Inferior parietal cortex (tissue), 1 donor: ENCODE measurements around the gene TRAPPC8.
"Not testable (repeated sequence)": the region's sequence is repeated elsewhere in the genome, so short reads cannot be mapped to it uniquely, and the experiment has no call there.

ENCODE experiments used
- DNase-seq: peaks from one replicate; pipeline ENCODE4 v3.0.0-alpha.2; 2016; ENCODE audit errors: extremely low spot score

Gene TRAPPC8, protein sequence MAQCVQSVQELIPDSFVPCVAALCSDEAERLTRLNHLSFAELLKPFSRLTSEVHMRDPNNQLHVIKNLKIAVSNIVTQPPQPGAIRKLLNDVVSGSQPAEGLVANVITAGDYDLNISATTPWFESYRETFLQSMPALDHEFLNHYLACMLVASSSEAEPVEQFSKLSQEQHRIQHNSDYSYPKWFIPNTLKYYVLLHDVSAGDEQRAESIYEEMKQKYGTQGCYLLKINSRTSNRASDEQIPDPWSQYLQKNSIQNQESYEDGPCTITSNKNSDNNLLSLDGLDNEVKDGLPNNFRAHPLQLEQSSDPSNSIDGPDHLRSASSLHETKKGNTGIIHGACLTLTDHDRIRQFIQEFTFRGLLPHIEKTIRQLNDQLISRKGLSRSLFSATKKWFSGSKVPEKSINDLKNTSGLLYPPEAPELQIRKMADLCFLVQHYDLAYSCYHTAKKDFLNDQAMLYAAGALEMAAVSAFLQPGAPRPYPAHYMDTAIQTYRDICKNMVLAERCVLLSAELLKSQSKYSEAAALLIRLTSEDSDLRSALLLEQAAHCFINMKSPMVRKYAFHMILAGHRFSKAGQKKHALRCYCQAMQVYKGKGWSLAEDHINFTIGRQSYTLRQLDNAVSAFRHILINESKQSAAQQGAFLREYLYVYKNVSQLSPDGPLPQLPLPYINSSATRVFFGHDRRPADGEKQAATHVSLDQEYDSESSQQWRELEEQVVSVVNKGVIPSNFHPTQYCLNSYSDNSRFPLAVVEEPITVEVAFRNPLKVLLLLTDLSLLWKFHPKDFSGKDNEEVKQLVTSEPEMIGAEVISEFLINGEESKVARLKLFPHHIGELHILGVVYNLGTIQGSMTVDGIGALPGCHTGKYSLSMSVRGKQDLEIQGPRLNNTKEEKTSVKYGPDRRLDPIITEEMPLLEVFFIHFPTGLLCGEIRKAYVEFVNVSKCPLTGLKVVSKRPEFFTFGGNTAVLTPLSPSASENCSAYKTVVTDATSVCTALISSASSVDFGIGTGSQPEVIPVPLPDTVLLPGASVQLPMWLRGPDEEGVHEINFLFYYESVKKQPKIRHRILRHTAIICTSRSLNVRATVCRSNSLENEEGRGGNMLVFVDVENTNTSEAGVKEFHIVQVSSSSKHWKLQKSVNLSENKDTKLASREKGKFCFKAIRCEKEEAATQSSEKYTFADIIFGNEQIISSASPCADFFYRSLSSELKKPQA (N-terminal part only)

DNA sequence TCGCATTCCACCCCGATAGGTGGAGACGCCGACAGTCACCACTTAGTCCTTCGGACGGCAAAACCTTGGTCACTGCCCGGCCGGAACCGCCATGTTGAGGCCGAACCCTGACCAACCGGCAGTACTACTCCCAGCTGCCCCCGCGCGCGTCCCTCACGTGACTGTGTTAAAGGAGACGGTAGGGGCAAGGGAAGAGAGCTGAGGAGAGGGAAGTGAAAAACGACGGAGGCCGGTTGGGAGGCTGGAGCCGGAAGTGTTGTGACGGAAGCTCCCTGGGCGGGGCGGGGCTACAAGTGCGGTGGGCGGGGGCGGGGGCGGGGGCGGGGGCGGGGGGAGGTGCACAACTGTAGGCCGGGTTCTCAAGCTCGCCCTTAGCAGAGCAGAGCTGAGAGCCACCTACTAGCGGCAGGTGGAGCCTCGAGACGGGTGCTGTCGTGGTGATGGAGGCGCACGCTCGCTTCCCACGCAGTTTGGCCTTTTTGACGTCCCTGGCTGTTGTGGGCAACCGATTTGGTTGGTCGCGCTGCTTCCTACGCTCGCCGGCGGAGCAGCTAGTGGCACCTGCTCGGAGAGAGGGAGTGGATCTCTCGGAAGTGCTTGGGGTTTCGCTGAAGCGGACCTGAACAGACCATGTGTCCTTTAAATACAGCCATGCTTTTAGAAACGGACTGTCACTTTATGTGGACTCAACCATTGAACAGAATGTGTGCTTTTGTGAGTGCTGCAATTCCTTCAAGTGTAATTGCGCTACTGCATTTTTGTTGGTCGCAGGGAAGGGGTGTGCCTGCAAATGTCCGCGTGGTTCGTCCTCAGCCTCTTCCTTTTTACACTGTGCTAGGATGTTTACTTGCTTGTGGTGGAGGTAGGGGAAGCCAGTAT, at the start of gene TRAPPC8:
TSS of gene TRAPPC8 (minus strand) at position 130 of the 879 bp plus-strand sequence. CDS start 364 bp downstream, outside the sequence.
- peak; percentile 99 for DNase-seq

DNA sequence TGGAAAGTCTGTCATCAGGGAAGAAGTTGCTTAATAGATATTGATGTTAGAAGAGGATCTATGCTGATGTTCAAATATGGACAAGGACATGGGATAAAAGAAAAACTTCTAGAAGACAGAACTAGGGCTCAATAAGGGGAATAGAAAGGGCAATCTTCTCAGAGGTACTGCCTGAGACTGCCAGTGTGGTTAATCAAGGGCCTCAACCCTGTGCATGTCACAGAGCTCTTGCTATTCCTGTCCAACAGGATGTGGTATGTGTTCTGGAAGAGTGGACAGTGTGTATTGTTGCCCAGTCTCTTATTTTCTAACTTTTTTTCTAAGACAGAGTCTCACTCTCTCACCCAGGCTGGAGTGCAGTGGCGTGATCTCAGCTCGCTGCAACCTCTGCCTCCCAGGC, 47.9 kb upstream of the TRAPPC8 start:
- DNase-seq, result no peak

DNA sequence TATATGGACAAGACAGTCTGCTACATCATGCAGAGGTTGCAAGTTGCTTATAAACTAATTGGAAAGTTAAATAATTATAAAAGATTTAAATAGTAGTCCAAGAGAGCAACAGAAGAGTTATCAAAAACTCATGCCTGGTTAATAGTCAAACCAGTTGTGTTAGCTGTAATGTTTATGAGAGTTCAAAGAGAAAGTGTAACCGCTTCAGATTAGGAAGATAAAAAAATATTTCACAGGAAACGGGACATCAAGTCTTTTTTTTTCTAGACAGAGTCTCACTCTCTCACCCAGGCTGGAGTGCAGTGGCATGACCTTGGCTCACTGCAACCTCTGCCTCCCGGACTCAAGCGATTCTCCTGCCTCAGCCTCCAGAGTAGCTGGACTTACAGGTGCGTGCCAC, 41.0 kb upstream of the TRAPPC8 start:
- no peak for DNase-seq

DNA sequence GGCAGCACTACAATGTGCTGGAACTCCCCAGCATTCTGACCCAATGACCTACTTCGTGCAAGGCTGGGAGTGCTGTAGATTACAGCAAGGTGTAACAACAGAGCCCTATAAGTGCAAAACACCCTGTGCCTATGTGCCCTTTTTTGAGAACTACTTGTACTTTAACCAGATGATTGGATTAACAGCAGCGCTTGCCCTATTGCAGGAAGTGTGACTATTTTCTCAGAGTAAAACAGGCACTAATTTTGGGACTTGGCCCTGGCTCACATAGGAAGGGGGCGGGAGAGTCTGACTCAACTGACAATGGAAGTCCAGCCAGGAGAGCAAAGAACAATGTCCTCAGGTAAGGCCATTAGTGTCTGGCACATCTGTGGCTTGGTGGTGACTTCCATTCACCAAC, 40.1 kb upstream of the TRAPPC8 start:
- no peak for DNase-seq

DNA sequence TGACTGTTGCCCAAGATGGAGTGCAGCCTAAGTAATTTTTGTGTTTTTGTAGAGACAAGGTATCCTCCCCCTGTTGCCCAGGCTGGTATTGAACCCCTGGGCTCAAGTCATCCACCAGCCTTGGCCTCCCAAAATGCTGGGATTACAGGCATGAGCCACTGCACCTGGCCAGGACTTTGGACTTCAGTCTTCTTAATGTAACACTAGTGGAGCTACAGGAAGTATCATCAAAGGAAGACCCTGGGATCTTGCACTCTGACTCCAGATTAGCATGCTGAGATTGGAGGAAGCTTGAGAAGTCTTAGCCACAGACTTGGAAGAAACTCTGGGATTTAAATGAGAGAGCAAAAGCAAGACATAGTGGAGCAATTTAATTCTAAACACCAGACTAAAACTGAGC, 37.9 kb upstream of the TRAPPC8 start:
- no peak for DNase-seq

DNA sequence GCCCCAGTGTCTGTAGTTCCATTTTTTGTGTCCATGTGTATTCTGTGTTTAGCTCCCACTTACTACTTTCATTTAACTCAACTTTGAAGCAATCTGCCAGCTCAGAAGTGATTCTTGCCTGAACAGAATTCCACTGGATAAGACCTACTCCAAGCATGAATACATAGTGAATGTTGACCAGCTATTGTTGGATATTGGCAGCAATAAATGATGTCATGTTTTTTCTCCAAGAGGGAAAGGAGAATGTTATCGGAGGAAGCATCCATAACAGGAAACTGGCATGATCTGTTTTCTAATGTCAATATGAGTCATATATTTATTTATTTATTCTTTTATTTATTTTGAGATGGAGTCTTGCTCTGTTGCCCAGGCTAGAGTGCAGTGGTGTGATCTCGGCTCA, 36.8 kb upstream of the TRAPPC8 start:
- DNase-seq, result no peak

DNA sequence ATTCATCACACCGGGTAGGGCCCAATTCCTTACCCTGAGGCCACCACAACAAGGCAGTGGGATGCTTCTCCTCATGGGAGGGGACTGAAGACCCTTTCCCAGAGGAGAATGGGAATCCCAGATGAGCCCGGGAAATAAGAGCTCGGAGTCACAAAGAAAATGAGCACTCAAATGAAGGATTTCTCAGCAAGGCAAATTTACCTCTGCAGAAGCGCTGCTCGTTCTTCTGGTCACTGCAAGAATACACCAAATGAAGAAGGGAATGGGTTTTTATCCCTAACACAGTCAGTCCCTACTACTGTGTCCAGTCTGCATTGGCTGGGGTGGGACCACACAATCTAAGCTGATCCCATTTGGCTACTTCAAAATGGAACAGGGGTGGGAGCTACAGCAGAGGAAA, 35.7 kb upstream of the TRAPPC8 start:
- no peak for DNase-seq

DNA sequence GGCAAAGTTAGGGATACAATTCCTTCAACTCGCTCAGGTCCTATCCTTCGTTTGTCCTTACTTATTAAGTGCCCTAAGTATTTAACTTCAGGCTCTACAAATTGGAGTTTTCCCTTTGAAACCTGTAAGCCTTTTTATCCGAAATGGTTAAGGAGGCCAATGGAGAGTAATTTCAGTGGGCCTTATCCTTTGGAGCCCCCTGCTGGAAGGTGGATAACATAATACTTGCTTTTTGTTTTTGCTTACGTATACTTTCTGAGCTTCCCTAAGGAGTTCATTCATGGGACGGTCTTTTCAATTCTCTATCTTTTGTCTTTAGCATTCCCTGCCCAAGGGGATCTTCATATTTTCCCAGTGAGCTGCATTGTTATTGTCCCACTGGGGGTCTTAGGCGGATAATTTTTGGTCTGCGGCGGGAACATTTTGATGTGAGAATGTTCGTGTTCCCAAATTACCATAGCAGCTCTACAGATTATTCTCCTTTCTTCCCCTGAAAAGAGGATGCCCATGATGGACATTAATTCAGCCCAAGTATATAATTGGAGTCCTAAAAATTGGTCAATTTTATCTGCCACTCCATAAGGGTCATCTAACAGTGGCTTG, 34.4 kb upstream of the TRAPPC8 start:
- DNase-seq, result peak; percentile 80

DNA sequence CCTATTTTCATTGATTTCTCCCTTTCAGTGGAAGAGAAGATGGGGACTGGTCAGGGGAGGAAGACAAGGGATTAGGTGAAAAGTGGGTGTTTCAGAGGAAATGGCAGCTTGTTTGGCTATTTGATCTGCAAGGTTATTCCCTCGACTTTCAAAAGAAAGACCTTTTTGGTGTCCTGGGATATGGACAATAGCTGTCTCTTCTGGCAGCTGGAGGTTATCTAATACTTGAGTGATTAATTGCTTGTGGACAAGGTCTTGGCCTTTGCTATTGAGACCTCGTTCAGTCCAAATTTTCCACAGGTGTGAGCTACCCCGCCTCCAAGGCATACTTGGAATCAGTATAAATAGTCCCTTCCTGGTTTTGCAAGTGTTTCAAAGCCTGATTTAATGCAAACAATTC, 33.3 kb upstream of the TRAPPC8 start:
- no peak for DNase-seq

DNA sequence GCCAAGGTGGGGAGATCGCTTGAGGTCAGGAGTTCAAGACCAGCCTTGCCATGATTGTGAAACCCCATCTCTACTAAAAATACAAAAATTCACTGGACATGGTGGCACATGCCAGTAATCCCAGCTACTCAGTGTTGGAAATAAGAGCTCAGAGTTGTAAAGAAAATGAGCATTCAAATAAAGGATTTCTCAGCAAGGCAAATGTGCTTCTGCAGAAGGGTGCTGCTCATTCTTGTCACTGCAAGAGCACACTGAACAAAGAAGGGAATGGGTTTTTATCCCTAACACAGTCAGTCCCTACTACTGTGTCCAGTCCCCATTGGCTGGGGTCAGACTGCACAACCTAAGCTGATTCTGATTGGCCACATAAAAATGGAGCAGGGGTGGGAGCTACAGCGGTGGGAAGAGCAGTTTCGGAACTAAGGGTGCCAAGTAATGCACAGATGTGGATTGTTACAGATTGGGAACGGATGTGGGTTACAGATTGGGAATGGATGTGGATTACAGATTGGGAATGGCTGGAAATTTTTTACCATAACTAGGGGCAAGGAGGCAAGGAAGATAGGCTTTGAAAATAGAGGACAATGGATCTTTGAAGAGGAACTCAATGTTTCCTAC, 31.1 kb upstream of the TRAPPC8 start:
- DNase-seq, result no peak

DNA sequence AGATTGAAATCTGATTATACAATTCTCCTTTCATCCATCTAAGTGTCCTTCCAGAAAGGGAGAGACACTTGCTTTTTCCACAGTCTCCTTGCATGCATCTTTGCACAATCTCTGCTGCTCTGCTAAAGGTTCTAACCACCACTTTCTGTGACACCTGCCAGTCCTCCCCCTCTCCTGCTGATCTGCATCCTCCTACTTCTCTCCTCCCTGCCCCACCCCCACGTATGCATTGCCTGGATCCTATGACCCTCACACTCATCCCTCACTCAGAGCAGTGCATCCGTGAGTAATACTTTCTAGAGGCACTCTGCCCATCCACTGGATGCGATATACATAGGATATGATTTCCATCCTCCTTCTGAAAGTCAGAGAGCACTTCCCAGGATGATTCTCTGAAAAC, 27.7 kb upstream of the TRAPPC8 start:
- DNase-seq, result no peak

DNA sequence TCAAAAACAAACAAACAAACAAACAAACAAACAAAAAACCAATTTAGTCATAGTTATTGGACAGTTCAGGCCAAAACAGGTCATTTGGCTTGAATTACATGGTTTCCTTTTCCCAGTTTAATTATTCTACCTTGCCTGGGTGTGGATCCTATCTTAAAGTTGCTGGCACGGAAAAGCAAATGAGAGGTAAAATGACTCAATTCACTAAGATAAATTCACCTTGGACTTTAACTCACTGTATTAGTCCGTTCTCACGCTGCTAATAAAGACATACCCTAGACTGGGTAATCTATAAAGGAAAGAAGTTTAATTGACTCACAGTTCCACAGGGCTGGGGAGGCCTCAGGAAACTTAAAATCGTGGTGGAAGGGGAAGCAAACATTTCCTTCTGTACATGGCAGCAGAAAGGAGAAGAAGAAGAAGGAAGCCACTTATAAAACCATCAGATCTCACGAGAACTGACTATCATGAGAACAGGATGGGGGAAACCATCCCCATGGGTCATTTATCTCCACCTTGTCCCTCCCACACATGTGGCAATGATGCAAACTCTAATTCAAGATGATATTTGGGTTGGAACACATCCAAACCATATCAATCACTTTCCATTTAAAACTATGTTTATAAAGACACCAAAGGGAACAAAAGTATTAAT, 22.5 kb upstream of the TRAPPC8 start:
- DNase-seq, result no peak

DNA sequence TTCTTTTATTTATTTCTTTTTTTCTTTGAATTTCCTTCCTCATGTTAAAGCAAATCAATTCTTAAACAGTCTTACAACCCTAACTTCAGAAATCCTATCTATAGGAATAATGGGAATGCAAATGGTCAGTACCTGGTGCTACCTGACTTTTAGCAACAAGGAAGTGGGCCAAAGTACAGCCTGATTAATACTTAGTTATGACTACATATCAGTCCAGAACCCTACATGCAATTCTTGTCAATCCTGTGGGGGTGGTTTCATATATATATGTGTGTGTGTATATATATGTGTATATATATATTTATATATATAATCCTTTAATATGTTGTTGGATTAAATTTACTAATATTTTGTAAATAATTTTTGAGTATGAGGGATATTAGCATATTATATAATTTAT, 14.8 kb upstream of the TRAPPC8 start:
- no peak for DNase-seq

DNA sequence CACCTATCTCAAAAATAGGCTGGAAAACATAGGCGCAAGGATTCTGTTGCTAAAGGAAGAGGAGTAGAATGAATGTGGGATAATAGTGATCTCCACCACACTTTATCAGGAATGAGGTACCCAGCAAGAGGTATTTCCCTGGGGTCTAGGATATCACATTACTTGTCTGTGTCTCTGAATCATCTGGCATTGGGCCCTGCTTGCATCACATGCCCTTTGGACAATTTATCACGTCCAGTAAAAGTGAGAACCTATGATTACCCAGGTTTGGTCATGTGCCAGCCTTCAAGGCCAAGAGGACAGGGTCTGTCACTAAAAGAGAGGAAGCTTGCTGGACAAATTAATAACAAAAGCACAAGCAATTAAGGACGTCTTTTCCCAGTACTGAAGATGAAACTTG, 11.4 kb upstream of the TRAPPC8 start:
- DNase-seq, result no peak

DNA sequence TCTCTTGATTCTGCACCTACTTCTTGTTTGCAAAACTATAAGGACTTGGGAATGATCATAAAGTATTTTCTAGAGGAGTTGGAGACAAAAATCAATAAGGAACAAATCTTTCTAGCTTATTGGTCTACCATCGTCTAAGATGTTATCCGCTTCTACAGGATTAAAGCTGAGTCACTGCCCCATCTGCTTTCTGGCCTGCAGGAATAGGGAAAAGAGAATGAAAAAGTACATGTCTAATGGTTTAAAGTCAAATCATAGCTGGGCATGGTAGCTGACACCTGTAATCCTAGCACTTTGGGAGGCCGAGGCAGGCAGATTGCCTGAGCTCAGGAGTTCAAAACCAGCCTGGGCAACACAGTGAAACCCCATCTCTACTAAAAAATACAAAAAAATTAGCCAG, 10.8 kb upstream of the TRAPPC8 start:
- DNase-seq, result not testable (repeated sequence)

DNA sequence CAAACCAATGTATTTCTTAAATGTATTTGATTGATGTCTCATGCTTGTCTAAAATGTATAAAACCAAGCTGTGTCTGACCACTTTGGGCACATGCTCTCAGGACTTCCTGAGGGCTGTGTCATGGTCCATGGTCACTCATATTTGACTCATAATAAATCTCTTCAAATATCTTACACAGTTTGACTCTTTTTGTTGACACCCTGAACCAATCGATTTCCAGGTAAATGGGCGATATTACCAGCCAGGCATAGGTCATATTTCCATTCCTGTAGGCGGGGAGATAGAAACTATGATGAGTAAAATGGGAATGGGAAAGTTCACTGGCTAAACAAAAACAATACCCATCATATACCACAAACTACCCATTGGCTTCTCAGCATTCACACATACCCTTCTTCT, 9.3 kb upstream of the TRAPPC8 start:
- DNase-seq, result no peak

DNA sequence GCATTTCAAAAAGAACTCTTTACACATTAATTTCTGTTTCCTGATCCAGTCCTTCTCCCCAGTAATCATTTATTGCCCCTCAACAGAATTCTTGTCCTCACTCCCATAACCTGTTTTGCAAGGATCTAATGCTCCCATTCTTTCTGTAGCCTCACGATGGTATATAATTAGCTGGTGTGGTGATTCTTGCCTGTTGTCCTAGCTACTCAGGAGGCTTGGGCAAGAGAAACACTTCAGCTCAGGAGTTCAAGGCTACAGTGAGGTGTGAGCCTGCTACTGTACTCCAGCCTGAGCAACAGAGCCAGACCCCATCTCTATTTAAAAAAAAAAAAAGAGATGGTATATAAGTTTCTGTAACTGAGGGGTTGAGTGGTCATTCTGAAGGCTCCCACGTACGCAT, 7.7 kb upstream of the TRAPPC8 start:
- no peak for DNase-seq

DNA sequence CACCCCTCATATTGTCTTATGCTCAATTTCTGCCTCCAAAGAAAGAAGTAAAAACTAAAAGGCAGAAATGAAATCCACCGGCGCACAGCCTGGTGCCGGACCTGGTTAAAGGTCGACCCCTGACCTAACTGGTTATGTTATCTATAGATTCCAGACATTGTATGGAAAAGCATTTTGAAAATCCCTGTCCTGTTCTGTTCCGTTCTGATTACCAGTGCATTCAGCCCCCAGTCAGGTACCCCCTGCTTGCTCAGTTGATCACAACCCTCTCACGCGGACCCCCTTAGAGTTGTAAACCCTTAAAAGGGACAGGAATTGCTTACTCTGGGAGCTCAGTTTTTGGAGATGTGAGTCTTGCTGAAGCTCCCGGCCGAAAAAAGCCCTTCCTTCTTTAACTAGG, 5.4 kb upstream of the TRAPPC8 start:
- not testable (repeated sequence) for DNase-seq

DNA sequence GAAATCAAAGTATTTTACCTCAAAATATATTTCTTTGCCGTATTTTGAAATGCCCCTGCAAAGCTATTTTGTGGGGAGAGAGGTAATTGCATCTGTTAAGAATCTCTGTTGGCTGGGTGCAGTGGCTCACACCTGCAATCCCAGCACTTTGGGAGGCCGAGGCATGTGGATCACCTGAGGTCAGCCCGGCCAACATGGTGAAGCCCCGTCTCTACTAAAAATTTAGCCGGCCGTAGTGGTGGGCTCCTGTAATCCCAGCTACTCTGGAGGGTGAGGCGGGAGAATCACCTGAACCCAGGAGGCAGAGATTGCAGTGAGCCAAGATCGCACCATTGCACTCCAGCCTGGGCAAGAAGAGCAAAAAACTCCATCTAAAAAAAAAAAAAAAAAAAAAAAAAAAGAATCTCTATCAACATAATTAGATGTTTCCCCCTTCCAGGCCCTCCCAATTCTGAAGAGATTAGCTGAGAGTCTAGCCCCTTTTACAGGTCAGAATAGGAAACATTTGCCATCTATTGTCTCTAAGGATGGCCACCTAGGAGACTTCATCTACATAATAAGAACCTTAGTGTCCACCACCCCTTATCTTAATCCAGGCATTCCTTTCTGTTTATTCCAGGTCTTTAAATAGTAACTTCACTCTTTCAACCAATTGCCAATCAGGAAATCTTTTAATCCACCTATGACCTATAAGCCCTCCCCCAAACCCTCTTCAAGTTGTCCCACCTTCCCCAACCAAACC, 3.5 kb upstream of the TRAPPC8 start:
- no peak for DNase-seq
